ENCODE measurements around the gene CCP110.

Gene CCP110

GRCh38 chr16:19601083-19601976, 77.6 kb downstream of the CCP110 start:
- DNase-seq = peak; percentile 20

Data from activated T-cell treated with anti-CD3 and anti-CD28 coated beads, Interleukin-2, amount 50 U/mL, for 1 hour (primary cell).